ENCODE results near the gene AFP. TPM values are rescaled to one million over a fixed set of nuclear protein-coding genes. Genes with fewer than 3 reads are reported as not detected.

The AFP gene
- total and polyA plus RNA-seq, 2 of the 4 experiments (the other 2 are of a cell fraction): 0.87 to 1.3 TPM

DNA sequence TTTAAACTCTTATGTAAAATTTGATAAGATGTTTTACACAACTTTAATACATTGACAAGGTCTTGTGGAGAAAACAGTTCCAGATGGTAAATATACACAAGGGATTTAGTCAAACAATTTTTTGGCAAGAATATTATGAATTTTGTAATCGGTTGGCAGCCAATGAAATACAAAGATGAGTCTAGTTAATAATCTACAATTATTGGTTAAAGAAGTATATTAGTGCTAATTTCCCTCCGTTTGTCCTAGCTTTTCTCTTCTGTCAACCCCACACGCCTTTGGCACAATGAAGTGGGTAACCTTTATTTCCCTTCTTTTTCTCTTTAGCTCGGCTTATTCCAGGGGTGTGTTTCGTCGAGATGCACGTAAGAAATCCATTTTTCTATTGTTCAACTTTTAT lies 32.0 kb upstream of the AFP start, which contains the start of gene ALB:
Gene ALB (plus strand): TSS at position 246 of the 400 bp plus-strand sequence. CDS start 41 bp downstream, at position 287.
- Histone ChIP-seq H3K9me3 (ENCODE audit: control insufficient read depth, insufficient read depth, low read length) (no peaks in the 10 kb centered on the region), H2AFZ (replicated peaks; ENCODE audit: low read length, poor library complexity) (no peak within 1 kb of the TSS), H4K91ac (ENCODE audit: insufficient read depth, low read depth, low read length) (no peak within 1 kb of the TSS), H3K4me3 (ENCODE audit: insufficient read depth, low read depth, low read length) (no peak within 1 kb of the TSS), H3K4me1 (ENCODE audit: control insufficient read depth, insufficient read depth, low read length) (no peaks in the 10 kb centered on the region), H2BK20ac (ENCODE audit: low read depth, low read length) (no peak within 1 kb of the TSS), H3K27ac (ENCODE audit: insufficient read depth, low read length) (no peak within 1 kb of the TSS), H2BK120ac (ENCODE audit: low read depth, low read length) (no peak within 1 kb of the TSS), H3K18ac (ENCODE audit: low read depth, low read length) (no peak within 1 kb of the TSS), H3K36me3 (ENCODE audit: control insufficient read depth, insufficient read depth, low read length) (no peaks in the 10 kb centered on the region), H3K23ac (ENCODE audit: low read depth, low read length) (no peak within 1 kb of the TSS), H2BK15ac (ENCODE audit: low read depth, low read length) (no peak within 1 kb of the TSS), H3K79me1 (ENCODE audit: low read depth in 1 of 2, low read length in 2 of 2) (no peaks in the 10 kb centered on the region), H4K5ac (ENCODE audit: low read depth, low read length) (no peak within 1 kb of the TSS), H3K4me2 (ENCODE audit: low read depth, low read length) (no peak within 1 kb of the TSS), H3K56ac (ENCODE audit: extremely low read depth, insufficient read depth, low read length) (no peak within 1 kb of the TSS), H2AK9ac (replicated peaks; ENCODE audit: low read depth, low read length, poor library complexity) (no peak within 1 kb of the TSS), H2BK5ac (ENCODE audit: low read depth, low read length, poor library complexity, severe bottlenecking) (no peak within 1 kb of the TSS), H3K4ac (ENCODE audit: low read depth, low read length) (no peak within 1 kb of the TSS), H3K14ac (replicated peaks; ENCODE audit: low read depth, low read length) (no peak within 1 kb of the TSS), H4K20me1 (ENCODE audit: insufficient read depth, low read length) (no peaks in the 10 kb centered on the region), H3K9ac (ENCODE audit: low read depth, low read length) (no peak within 1 kb of the TSS), H3K27me3 (ENCODE audit: control insufficient read depth, insufficient read depth, low read length) (no peaks in the 10 kb centered on the region; the same call in 1 of the 2 replicates), H4K8ac (ENCODE audit: low read depth in 2 of 2, low read length in 2 of 2) (no peak within 1 kb of the TSS), H3K9me1 (ENCODE audit: insufficient read depth, low read length) (no peaks in the 10 kb centered on the region), H2AK5ac (ENCODE audit: low read depth, low read length) (no peak within 1 kb of the TSS)
- WGBS, 2 experiments (ENCODE audit: extremely low coverage in 2 of 2, insufficient read length in 1 of 2): no CpG with 5 or more reads among the region's 7 CpGs
- in situ Hi-C loops (cut with MboI; ENCODE audit: low sequenced_read_pairs): no loop called here
- POLR2A ChIA-PET (ENCODE audit: unreplicated experiment): no interaction called here
- DNase-seq (no peak), ATAC-seq (ENCODE audit: low read depth) (no peak)
- TF ChIP-seq RFX5 (IDR thresholded peaks at IDR 0.05; ENCODE audit: low read depth, low read length) (no peak), BHLHE40 (IDR thresholded peaks at IDR 0.05; ENCODE audit: low read depth, low read length) (no peak), CHD1 (IDR thresholded peaks at IDR 0.05; ENCODE audit: low read depth, low read length) (no peak), MXI1 (IDR thresholded peaks at IDR 0.05; ENCODE audit: borderline replicate concordance, low read depth, low read length) (no peak), FOS (IDR thresholded peaks at IDR 0.05; ENCODE audit: low read depth, low read length) (no peak), RAD21 (IDR thresholded peaks at IDR 0.05; ENCODE audit: low read length) (no peak), NFE2L2 (IDR thresholded peaks at IDR 0.05; ENCODE audit: low read depth, low read length) (no peak), SMC3 (IDR thresholded peaks at IDR 0.05; ENCODE audit: low read depth, low read length) (no peak), MAFK (IDR thresholded peaks at IDR 0.05; ENCODE audit: low read depth, low read length) (no peak), MAZ (IDR thresholded peaks at IDR 0.05; ENCODE audit: borderline replicate concordance, low read depth, low read length) (no peak), RCOR1 (IDR thresholded peaks at IDR 0.05; ENCODE audit: insufficient replicate concordance, low read length) (no peak), POLR2A (IDR thresholded peaks at IDR 0.05; ENCODE audit: low read depth, low read length) (no peak)
- TF ChIP-seq, protein P1, sequence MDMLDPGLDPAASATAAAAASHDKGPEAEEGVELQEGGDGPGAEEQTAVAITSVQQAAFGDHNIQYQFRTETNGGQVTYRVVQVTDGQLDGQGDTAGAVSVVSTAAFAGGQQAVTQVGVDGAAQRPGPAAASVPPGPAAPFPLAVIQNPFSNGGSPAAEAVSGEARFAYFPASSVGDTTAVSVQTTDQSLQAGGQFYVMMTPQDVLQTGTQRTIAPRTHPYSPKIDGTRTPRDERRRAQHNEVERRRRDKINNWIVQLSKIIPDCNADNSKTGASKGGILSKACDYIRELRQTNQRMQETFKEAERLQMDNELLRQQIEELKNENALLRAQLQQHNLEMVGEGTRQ (IDR thresholded peaks at IDR 0.05; ENCODE audit: low read depth, low read length): no peak
- TF ChIP-seq, protein P2, sequence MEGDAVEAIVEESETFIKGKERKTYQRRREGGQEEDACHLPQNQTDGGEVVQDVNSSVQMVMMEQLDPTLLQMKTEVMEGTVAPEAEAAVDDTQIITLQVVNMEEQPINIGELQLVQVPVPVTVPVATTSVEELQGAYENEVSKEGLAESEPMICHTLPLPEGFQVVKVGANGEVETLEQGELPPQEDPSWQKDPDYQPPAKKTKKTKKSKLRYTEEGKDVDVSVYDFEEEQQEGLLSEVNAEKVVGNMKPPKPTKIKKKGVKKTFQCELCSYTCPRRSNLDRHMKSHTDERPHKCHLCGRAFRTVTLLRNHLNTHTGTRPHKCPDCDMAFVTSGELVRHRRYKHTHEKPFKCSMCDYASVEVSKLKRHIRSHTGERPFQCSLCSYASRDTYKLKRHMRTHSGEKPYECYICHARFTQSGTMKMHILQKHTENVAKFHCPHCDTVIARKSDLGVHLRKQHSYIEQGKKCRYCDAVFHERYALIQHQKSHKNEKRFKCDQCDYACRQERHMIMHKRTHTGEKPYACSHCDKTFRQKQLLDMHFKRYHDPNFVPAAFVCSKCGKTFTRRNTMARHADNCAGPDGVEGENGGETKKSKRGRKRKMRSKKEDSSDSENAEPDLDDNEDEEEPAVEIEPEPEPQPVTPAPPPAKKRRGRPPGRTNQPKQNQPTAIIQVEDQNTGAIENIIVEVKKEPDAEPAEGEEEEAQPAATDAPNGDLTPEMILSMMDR (conservative IDR thresholded peaks at IDR 0.05; ENCODE audit: low read depth, low read length): no peak
- intact Hi-C loops (cut with micrococcal nuclease): no loop called here
- CTCF ChIA-PET: no interaction called here
- dilution Hi-C loops (cut with HindIII; ENCODE audit: low sequenced_read_pairs, unreplicated experiment): no loop called here
- BruUV-seq (replicated peaks): no TSS peak
